Thyroid gland (tissue), 4 donors: Measurements from ENCODE around the gene MINDY4B.

ENCODE experiments used
- POLR2A ChIP-seq, 2 donors: fragments of 450-650 bp; IDR thresholded peaks; one replicate each; pipeline ENCODE4 v1.6.1; 2017; ENCODE audit warnings: antibody characterized with exemption in 2 of 2, mild to moderate bottlenecking in 2 of 2, moderate library complexity in 1 of 2
- TF ChIP-seq, protein P1 (sequence below), 6 experiments: fragments of 200-600 bp in 3 of 6; fragments of 450-650 bp in 3 of 6; sonication (generic) in 3 of 6; IDR thresholded peaks; one replicate each; pipeline ENCODE4 v1.5.1; 2016 to 2019; ENCODE audit warnings: antibody characterized with exemption in 6 of 6, mild to moderate bottlenecking in 2 of 6, inconsistent platforms in 1 of 6, moderate library complexity in 1 of 6

DNA sequence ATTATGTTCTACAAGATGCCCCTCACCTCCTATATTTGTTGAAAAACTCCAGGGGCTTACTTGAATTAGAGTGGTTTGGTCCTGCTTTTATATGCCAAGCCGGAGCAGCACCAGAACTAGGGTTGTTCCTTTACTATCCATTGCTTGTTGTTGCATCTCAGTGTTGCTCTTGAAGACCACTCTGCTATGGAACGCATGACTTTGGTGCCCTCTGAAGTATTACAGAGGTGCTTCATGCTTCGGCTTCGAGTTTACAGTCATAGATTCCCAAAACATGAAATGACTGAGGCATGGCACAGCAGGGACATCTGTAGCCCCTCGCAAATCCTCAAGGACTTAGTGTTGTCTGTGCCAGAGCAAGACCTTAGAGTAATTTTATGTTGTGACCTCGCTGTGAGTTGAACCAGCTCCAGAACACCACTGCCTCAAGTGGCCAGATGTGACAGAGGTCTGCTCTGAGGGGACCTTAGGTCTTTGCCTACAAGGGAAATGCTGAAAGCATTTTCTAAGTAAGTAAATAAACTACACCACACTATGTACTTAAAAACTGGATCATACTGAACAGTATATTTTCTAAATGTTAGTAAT, 75.1 kb downstream of the MINDY4B start:
- TF ChIP-seq POLR2A (IDR thresholded peaks at IDR 0.05), result no peak
- TF ChIP-seq, protein P1, sequence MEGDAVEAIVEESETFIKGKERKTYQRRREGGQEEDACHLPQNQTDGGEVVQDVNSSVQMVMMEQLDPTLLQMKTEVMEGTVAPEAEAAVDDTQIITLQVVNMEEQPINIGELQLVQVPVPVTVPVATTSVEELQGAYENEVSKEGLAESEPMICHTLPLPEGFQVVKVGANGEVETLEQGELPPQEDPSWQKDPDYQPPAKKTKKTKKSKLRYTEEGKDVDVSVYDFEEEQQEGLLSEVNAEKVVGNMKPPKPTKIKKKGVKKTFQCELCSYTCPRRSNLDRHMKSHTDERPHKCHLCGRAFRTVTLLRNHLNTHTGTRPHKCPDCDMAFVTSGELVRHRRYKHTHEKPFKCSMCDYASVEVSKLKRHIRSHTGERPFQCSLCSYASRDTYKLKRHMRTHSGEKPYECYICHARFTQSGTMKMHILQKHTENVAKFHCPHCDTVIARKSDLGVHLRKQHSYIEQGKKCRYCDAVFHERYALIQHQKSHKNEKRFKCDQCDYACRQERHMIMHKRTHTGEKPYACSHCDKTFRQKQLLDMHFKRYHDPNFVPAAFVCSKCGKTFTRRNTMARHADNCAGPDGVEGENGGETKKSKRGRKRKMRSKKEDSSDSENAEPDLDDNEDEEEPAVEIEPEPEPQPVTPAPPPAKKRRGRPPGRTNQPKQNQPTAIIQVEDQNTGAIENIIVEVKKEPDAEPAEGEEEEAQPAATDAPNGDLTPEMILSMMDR (IDR thresholded peaks at IDR 0.05), result no peak
